Heart right ventricle (tissue), 16 donors: Measurements from ENCODE around the gene GMPPA. TPM values are rescaled to one million over a fixed set of nuclear protein-coding genes. Genes with fewer than 3 reads are reported as not detected.

ENCODE experiments used
- ATAC-seq, 8 donors: fragments of 200-7000 bp; cut with Tn5 transposase; one replicate each; pipeline ENCODE4 v1.9.1; 2020; ENCODE audit warnings: mild to moderate bottlenecking in 8 of 8, moderate library complexity in 8 of 8, moderate number of reproducible peaks in 1 of 8
- DNase-seq, 2 donors: peaks; one replicate each; pipeline ENCODE4 v3.0.0-alpha.2; 2020
- H3K27ac ChIP-seq, 10 donors: fragments of 200-600 bp; sonication (generic) in 2 of 10; one replicate each; pipeline versions ENCODE4 v1.5.0 to v1.8.0; 2020 to 2022; ENCODE audit warnings: mild to moderate bottlenecking in 3 of 10
- H3K27me3 ChIP-seq, 7 donors: fragments of 200-600 bp; one replicate each; pipeline ENCODE4 v1.8.0; 2021 to 2022; ENCODE audit warnings: mild to moderate bottlenecking in 2 of 7
- H3K36me3 ChIP-seq, 9 donors: fragments of 200-600 bp; sonication (generic) in 1 of 9; one replicate each; pipeline versions ENCODE4 v1.5.0 to v1.8.0; 2020 to 2022; ENCODE audit warnings: mild to moderate bottlenecking in 2 of 9
- H3K4me1 ChIP-seq, 9 donors: fragments of 200-600 bp; sonication (generic) in 1 of 9; one replicate each; pipeline versions ENCODE4 v1.5.0 to v1.8.0; 2020 to 2022; ENCODE audit warnings: mild to moderate bottlenecking in 4 of 9
- H3K4me3 ChIP-seq, 10 donors: fragments of 200-600 bp; sonication (generic) in 2 of 10; one replicate each; pipeline versions ENCODE4 v1.5.0 to v1.8.0; 2020 to 2022; ENCODE audit warnings: mild to moderate bottlenecking in 7 of 10, moderate library complexity in 2 of 10
- H3K9me3 ChIP-seq, 11 donors: fragments of 200-600 bp in 10 of 11; sonication (generic) in 2 of 11; one replicate each; pipeline versions ENCODE4 v1.5.0 to v1.8.0; 2013 to 2022; ENCODE audit warnings: mild to moderate bottlenecking in 2 of 11, control low read depth in 1 of 11, moderate library complexity in 1 of 11
- WGBS, 2 donors: extraction: QIAGEN DNeasy Blood & Tissue Kit; methylation state at CpG; one replicate each; pipeline ENCODE4 v1.1.7; 2013; ENCODE audit warnings: inconsistent platforms in 1 of 2; 5-methylcytosine and 5-hydroxymethylcytosine counted together
- intact Hi-C, 10 donors: fragments of 100-400 bp; cut with DNase I; formaldehyde crosslinking; loops; one replicate each; pipeline versions ENCODE4 v1.11.1 to v1.14.2; 2022
- polyA plus RNA-seq, 2 donors: library from polyadenylated mRNA; stranded (reverse); fragments of 200-250 nt; gene quantifications; one replicate each; pipeline ENCODE4 v1.2.3, GENCODE V29; 2013
- total RNA-seq, 10 donors: library from RNA; stranded (reverse); fragmentation: NEBNext Ultra II Directional in 3 of 10; extraction: Animal tissue kit (Norgen Biotek cat#: 25700) in 3 of 10; gene quantifications; one replicate each; pipeline versions ENCODE4 v1.2.1 to v1.2.4, GENCODE V29; 2021 to 2023
- TF ChIP-seq, protein P1 (sequence below), 9 donors: fragments of 200-600 bp; sonication (generic) in 2 of 9; IDR thresholded peaks; one replicate each; pipeline versions ENCODE4 v1.5.0 to v1.8.0; 2021 to 2022; ENCODE audit warnings: antibody characterized with exemption in 9 of 9, mild to moderate bottlenecking in 5 of 9, moderate library complexity in 1 of 9
- donor health status: Arrhythmogenic right ventricular cardiomyopathy.
- donor health status: ischemic (EF 13 %, LVEDD 7.1; RV severe dilation, severe dysfunction).
- donor health status: healthy with polysubstance abuse.
- donor health status: DM: no; HTN: yes; CAD: no.
- donor health status: DM: no; HTN: no; CAD: no.
- donor health status: ischemic (EF 25% LVEDD 6.9; RV normal size, moderate dysfunction).
- donor health status: ischemic (EF 25% LVEDD 5.7; RV mildly dilated, moderate dysfunction).
- donor health status: healthy.
- donor health status: DM: yes; HTN: yes; CAD: no.
- donor health status: Ischemic cardiomyopathy.
- donor health status: ischemic (EF 35%, LVEDD 5.7; RV mildly dilated, moderate dysfunction).
- donor health status: nonischemic (EF 11% LVEDD 7.7; RV severe dilation, severe dysfunction).
- donor health status: DM: yes; HTN: yes; CAD: no.
- donor health status: PGD.
- donor health status: ischemic (EF 29% LVEDD 5.4; RV normal size, mild dysfunction).
- donor health status: nonischemic (EF 23%, LVEDD 6.1; RV moderate dilation, normal function).

Gene GMPPA
- total and polyA plus RNA-seq, 12 donors = 15.8 to 48.6 (median 22.1) TPM

GRCh38 chr2:219520079-219520478 is 21.4 kb downstream of the GMPPA start:
- ATAC-seq (peak in 5 of 8 donors; percentile 13 to 61 (median 20)), DNase-seq (no peak)
- TF ChIP-seq, protein P1, sequence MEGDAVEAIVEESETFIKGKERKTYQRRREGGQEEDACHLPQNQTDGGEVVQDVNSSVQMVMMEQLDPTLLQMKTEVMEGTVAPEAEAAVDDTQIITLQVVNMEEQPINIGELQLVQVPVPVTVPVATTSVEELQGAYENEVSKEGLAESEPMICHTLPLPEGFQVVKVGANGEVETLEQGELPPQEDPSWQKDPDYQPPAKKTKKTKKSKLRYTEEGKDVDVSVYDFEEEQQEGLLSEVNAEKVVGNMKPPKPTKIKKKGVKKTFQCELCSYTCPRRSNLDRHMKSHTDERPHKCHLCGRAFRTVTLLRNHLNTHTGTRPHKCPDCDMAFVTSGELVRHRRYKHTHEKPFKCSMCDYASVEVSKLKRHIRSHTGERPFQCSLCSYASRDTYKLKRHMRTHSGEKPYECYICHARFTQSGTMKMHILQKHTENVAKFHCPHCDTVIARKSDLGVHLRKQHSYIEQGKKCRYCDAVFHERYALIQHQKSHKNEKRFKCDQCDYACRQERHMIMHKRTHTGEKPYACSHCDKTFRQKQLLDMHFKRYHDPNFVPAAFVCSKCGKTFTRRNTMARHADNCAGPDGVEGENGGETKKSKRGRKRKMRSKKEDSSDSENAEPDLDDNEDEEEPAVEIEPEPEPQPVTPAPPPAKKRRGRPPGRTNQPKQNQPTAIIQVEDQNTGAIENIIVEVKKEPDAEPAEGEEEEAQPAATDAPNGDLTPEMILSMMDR (IDR thresholded peaks at IDR 0.05) = no peak
- intact Hi-C loops = loop anchor here in 2 of 10 donors (2.0 to 5.0 kb wide), 2 partner anchors 43 to 61 kb away; no protein-coding TSS in a partner anchor
- Histone ChIP-seq H3K36me3 (no peaks in the 10 kb centered on the region), H3K27ac (peak overlapping the region in 3 of 10 donors; percentile 39 to 81 (median 77)), H3K4me3 (no peak overlapping the region), H3K9me3 (no peaks in the 10 kb centered on the region), H3K27me3 (peaks cover 5 to 93% (median 39%) of the 10 kb centered on the region in 7 donors), H3K4me1 (peaks cover 9 to 43% (median 25%) of the 10 kb centered on the region in 9 donors)
- 64 to 80% methylated on average over 7 to 8 of the region's 8 CpGs for WGBS, 2 donors

DNA sequence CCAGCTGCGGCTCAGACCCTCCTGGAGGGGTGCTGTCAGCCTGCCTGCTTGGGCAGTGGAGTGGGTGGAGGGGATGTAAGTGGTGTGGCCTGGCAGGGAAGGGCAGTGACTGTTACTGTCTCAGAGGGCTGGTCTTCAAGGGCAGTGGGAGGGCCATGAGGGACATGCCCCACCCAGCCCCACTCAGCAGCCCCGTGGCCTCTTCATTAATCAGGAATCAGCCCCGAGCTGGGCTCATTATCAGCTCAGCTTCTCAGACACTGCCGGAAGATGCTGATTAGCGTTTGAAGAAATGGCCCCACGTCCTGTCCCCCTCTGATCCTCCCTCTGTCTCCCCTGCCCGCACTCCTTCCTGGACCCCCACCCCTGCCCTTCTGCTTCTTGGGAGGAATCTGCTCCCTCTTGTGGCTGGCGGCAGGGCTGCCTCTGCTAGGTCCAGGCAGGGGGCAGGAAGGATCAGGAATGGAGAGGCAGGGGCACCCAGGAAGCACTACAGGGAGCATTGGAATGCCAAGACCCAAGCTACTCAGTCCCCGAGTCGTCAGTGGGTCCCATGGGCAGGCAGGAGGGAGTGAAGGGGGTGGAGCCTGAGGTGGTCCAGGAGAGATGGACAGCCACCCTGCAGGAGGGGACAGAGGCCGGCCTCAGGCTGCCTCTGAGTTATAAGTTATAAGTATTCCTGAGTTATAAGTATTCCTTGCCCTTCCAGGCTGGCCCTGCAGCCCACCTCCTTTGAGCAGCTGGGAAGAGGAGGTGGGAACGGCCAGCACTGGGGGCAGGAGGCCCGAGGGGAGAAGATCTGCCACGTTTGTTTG is 22.6 kb downstream of the GMPPA start:
- peak in 1 of 2 donors; percentile 45 for DNase-seq
- WGBS, 2 donors = 15 to 18% methylated on average over 14 of the region's 14 CpGs
- intact Hi-C loops = loop anchor here in 2 of 10 donors (2.0 to 5.0 kb wide), 2 partner anchors 44 to 62 kb away; no protein-coding TSS in a partner anchor
- H3K9me3 ChIP-seq = no peaks in the 10 kb centered on the region
- H3K4me3 ChIP-seq = no peak overlapping the region
- TF ChIP-seq, protein P1 (IDR thresholded peaks at IDR 0.05) = peak; percentile 18 to 69 (median 54)
- H3K27ac ChIP-seq = peak overlapping the region in 7 of 10 donors; percentile 35 to 81 (median 62)
- H3K27me3 ChIP-seq = peaks cover 5 to 92% (median 41%) of the 10 kb centered on the region in 7 donors
- H3K4me1 ChIP-seq = peaks cover 14 to 52% (median 25%) of the 10 kb centered on the region in 9 donors
- peak; percentile 58 to 79 (median 66) for ATAC-seq
- no peaks in the 10 kb centered on the region for H3K36me3 ChIP-seq

DNA sequence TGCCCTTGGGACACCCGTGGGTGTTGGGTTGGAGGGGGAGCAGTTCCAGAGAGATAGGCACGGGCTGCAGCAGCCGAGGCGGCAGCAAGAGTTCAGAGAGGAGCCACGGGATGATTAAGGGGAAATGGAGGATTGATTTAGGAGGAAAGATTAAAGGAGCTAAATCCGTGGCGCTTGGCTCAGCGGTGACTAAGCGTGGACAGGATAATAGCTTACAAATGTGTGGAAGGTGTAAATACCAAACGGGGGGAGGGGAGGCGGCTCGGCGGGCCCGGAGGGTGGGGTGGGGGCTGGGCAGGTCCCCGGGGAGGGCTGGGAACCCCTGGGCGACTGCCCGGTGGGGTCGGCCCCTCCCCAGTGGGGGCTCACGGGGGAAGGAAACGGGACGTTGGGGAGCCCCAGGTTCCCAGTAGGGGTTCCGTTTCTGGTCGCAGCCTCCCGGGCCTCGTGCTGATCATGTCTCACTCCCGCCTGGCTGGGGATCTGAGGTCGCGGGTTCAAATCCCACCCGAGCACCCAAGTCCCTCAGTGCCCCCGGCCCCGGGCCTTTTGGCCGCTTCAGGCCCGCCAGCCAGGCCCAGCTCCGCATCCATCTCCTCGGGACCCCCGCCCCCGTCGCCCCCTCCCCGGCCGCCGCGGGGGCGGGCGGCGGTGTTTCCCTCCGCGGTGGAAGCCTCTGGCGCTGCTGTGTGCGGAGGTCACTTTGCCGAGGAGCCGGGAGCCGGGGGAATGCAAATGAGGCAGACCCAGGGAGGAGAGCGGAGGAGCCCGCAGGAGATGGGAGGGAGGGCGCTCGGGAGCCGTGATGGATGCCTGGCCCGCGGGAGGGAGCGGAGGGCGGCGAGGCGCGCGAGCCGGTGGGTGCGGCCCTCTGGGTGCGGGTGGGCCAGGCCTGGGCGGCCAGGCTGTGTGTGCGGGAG is 23.7 kb downstream of the GMPPA start:
- Histone ChIP-seq H3K9me3 (no peaks in the 10 kb centered on the region), H3K4me1 (peaks cover 15 to 63% (median 30%) of the 10 kb centered on the region in 9 donors), H3K36me3 (no peaks in the 10 kb centered on the region), H3K27me3 (peaks cover 5 to 94% (median 52%) of the 10 kb centered on the region in 7 donors), H3K27ac (peak overlapping the region in 7 of 10 donors; percentile 23 to 81 (median 62)), H3K4me3 (peak overlapping the region in 9 of 10 donors; percentile 7 to 42 (median 27))
- WGBS, 2 donors = 3 to 5% methylated on average over 58 to 70 of the region's 70 CpGs
- intact Hi-C loops = loop anchor here in 1 of 10 donors (5.0 kb wide), 1 partner anchor 45 kb away; no protein-coding TSS in a partner anchor
- DNase-seq = no peak
- TF ChIP-seq, protein P1 (IDR thresholded peaks at IDR 0.05) = peak in 1 of 9 donors; percentile 18
- peak in 6 of 8 donors; percentile 1 to 35 (median 18) for ATAC-seq
